ENCODE data around the gene BCDIN3D.

- TF ChIP-seq CTCF (IDR thresholded peaks at IDR 0.05), result no peak
- TF ChIP-seq POLR2A (IDR thresholded peaks at IDR 0.05), result no peak
Observed at GRCh38 chr12:49796606-49797448, 46.1 kb downstream of the BCDIN3D start.
